ENCODE results near the gene NUDT16L1. TPM values are rescaled to one million over a fixed set of nuclear protein-coding genes. Genes with fewer than 3 reads are reported as not detected.
A peak's percentile ranks its signal among the peaks of the same experiment; 100 is the strongest.

NUDT16L1 gene
- total RNA-seq, 1 donor from 2014 or later, result 36.8 TPM

- no peak for TF ChIP-seq CTCF (conservative IDR thresholded peaks at IDR 0.05)
- no peaks in the 10 kb centered on the region for H3K27me3 Mint-ChIP-seq (ENCODE audit: low read depth)
- H3K4me1 Mint-ChIP-seq, result peaks cover 4% of the 10 kb centered on the region
- H3K9me3 Mint-ChIP-seq, result no peaks in the 10 kb centered on the region
- H3K36me3 Mint-ChIP-seq (ENCODE audit: low read depth), result no peaks in the 10 kb centered on the region
- no peak for DNase-seq (ENCODE audit: low read depth, low spot score)
- H3K27ac Mint-ChIP-seq (ENCODE audit: unreplicated experiment), result peak overlapping the region; percentile 71
- H3K4me3 Mint-ChIP-seq, result no peak overlapping the region
Observed at GRCh38 chr16:4675864-4676786, 17.2 kb upstream of the NUDT16L1 start.

- Mint-ChIP-seq H3K36me3 (ENCODE audit: low read depth) (no peaks in the 10 kb centered on the region), H3K27me3 (ENCODE audit: low read depth) (no peaks in the 10 kb centered on the region), H3K27ac (ENCODE audit: unreplicated experiment) (peak overlapping the region; percentile 71), H3K4me3 (no peak overlapping the region), H3K9me3 (no peaks in the 10 kb centered on the region), H3K4me1 (peaks cover 4% of the 10 kb centered on the region)
- TF ChIP-seq CTCF (conservative IDR thresholded peaks at IDR 0.05), result no peak
- no peak for DNase-seq (ENCODE audit: low read depth, low spot score)
Observed at GRCh38 chr16:4676831-4677230, 16.5 kb upstream of the NUDT16L1 start.

GRCh38 chr16:4677390-4677789, 16.0 kb upstream of the NUDT16L1 start:
- H3K36me3 Mint-ChIP-seq (ENCODE audit: low read depth), result no peaks in the 10 kb centered on the region
- no peak for DNase-seq (ENCODE audit: low read depth, low spot score)
- no peaks in the 10 kb centered on the region for H3K9me3 Mint-ChIP-seq
- H3K4me1 Mint-ChIP-seq, result peaks cover 4% of the 10 kb centered on the region
- no peaks in the 10 kb centered on the region for H3K27me3 Mint-ChIP-seq (ENCODE audit: low read depth)
- no peak overlapping the region for H3K4me3 Mint-ChIP-seq
- H3K27ac Mint-ChIP-seq (ENCODE audit: unreplicated experiment), result no peak overlapping the region
- no peak for TF ChIP-seq CTCF (conservative IDR thresholded peaks at IDR 0.05)

- peaks cover 4% of the 10 kb centered on the region for H3K4me1 Mint-ChIP-seq
- no peak for TF ChIP-seq CTCF (conservative IDR thresholded peaks at IDR 0.05)
- no peak for DNase-seq (ENCODE audit: low read depth, low spot score)
- H3K27me3 Mint-ChIP-seq (ENCODE audit: low read depth), result no peaks in the 10 kb centered on the region
- H3K36me3 Mint-ChIP-seq (ENCODE audit: low read depth), result no peaks in the 10 kb centered on the region
- no peak overlapping the region for H3K4me3 Mint-ChIP-seq
- no peaks in the 10 kb centered on the region for H3K9me3 Mint-ChIP-seq
- no peak overlapping the region for H3K27ac Mint-ChIP-seq (ENCODE audit: unreplicated experiment)
Observed at GRCh38 chr16:4677994-4678393, 15.4 kb upstream of the NUDT16L1 start.

- H3K4me1 Mint-ChIP-seq, result peaks cover 2% of the 10 kb centered on the region
- no peak overlapping the region for H3K27ac Mint-ChIP-seq (ENCODE audit: unreplicated experiment)
- H3K4me3 Mint-ChIP-seq, result no peak overlapping the region
- no peaks in the 10 kb centered on the region for H3K9me3 Mint-ChIP-seq
- H3K36me3 Mint-ChIP-seq (ENCODE audit: low read depth), result no peaks in the 10 kb centered on the region
- H3K27me3 Mint-ChIP-seq (ENCODE audit: low read depth), result no peaks in the 10 kb centered on the region
- DNase-seq (ENCODE audit: low read depth, low spot score), result no peak
- TF ChIP-seq CTCF (conservative IDR thresholded peaks at IDR 0.05), result no peak
Observed at GRCh38 chr16:4678596-4678995, 14.8 kb upstream of the NUDT16L1 start.
